ENCODE data around the gene GSTM3.
"Not testable (repeated sequence)": the region's sequence is repeated elsewhere in the genome, so short reads cannot be mapped to it uniquely, and the experiment has no call there.

GSTM3 gene

DNA sequence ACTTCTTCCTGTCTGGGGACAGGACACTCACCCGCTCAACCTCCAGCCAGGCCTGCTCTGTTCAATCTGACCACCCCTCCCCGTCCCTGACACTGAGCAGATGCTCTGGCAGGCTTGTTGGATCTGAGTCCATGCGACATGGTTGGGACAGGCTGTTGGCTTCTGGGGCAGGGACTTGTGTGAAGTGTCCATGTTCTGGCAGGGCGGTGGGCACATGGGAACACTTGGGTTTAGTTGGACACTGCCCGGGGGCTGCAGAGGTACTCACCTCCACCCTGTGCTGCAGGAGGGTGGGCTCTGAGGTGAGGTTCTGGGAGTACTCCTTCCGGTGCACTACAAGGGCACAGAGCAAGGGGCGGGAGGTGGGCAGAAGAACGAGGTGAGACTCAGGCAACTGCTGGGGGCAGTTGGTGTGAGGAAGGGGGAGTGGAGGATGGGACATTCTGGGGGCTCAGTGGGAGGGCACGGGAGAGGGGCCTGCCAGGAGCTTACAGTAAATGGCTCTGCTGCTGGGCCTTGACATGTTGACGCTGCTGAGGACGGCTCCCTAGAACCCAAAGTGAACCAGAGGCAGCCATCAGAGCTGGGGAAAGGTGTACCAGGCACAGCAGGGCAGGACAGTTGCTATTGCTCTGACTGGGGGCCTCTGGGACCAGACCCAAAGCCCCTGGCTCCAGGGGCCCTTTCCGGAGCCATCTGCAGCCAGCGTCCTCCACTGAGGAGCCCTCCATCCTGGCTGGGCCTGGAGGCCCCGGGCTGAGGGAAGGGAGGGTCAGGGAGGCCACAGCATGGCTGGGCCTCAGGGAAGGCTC, 20.6 kb upstream of the GSTM3 start:
- no peak for DNase-seq

- no peak for DNase-seq
Measured at GRCh38 chr1:109760581-109761226, 19.9 kb upstream of the GSTM3 start.

GRCh38 chr1:109759513-109760334, 18.9 kb upstream of the GSTM3 start:
- DNase-seq, result no peak

- DNase-seq, result no peak
Measured at GRCh38 chr1:109757936-109758786, 17.3 kb upstream of the GSTM3 start.

GRCh38 chr1:109756848-109757521, 16.1 kb upstream of the GSTM3 start:
- DNase-seq, result no peak

DNA sequence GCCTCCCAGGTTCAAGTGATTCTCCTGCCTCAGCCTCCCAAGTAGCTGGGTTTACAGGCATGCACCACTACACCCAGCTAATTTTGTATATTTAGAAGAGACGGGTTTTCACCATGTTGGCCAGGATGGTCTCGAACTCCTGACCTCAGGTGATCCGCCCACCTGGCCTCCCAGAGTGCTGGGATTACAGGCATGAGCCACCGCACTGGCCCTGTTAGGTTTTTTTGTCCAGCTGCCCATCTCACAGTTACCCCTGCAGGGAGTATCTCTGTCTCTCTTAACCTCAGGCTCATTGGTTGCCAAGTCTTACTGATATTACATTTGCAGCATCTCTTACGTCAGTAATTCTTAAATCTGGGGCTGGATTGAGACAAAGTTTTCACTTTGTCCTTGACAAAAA, 15.5 kb upstream of the GSTM3 start:
- not testable (repeated sequence) for DNase-seq

- no peak for DNase-seq
Measured at GRCh38 chr1:109754738-109755137, 13.9 kb upstream of the GSTM3 start.

- DNase-seq, result no peak
Measured at GRCh38 chr1:109751531-109752260, 10.9 kb upstream of the GSTM3 start.

DNA sequence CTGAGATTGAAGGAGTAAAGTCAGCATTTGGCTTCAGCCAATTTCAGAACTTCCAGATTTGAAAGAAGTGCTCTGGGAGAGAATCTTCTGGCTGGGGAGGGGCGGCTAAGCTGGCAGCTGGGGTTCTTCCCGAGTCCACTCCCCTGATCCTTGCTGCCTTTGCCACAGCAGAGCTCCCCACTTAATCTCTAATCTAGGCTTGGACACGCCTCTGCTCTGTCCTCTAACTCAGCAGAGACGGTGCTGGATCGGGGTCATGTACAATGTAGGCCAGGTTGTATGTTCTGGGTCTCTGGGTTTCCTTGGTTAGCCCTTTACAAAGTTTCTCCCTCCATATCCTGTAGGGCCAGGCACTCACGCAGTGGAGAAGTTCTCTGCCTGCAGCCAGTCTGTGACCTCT, 10.1 kb upstream of the GSTM3 start:
- DNase-seq, result no peak

DNA sequence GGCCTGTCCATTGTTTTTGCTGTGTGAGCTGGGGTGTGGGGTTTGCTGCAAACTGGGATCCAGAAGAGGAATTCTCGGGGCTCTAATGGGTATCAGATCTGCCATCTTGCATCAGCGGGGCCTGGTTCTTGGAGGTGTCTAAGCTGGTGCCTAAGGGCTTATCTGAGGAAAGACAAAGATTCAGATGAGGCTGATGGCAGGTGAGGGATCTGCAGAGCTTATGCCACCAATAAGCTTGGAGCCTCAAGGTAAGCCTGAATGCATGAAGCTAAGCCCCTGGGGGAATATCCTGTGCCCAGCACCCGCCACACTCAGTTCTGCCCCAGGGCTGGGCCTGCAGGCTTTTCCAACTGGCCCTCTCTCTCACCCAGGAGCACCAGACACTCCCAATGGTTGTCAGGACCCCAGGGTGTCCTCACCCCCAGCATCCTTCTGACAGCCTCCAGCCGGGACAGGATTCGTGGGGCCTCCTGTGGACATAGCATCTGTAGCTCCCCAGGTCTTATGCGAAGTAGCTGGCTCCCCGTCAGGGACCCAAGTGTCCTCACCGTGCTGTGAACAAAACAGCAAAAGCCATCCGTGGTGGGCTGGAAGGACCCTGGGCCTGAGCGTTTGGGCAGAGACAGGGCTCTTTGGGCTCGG, 9.5 kb upstream of the GSTM3 start:
- DNase-seq, result no peak

- no peak for DNase-seq
Measured at GRCh38 chr1:109749221-109749620, 8.4 kb upstream of the GSTM3 start.

DNA sequence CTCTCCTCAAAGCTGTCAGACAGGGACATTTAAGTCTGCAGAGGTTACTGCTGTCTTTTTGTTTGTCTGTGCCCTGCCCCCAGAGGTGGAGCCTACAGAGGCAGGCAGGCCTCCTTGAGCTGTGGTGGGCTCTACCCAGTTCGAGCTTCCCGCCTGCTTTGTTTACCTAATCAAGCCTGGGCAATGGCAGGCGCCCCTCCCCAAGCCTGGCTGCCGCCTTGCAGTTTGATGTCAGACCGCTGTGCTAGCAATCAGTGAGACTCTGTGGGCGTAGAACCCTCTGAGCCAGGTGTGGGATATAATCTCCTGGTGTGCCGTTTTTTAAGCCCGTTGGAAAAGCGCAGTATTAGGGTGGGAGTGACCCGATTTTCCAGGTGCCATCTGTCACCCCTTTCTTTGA, 7.5 kb upstream of the GSTM3 start:
- not testable (repeated sequence) for DNase-seq

GRCh38 chr1:109739738-109740614, 862 bp downstream of the GSTM3 start:
- DNase-seq, result peak; percentile 85

DNA sequence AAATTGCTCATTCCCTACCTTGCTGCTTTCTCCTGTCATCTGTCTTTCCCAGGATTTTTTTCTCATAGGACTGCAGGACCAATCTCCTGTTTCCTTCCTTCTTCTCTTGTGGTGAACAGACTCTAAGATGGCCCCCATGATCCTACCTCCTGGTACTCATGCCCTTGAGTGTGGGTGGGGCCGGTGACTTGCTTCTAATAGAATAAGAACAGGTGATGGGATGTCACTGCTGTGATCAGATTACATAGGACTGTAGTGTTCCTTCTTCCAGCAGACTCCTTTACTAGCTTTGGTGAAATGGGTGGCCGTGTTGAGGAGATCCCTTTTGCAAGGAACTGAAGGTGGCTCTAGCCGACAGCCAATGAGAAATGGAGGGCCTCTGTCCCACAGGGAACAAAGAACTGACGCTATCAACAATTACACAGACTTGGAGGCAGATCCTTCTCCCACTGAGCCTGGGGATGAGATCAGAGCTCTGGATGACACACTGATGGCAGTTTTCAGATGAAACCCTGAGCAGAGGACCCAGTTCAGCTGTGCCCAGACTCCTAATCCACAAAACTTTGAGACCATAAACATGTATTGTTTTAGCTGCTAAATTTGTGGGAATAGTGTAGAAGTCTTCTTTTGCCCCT, 7.5 kb downstream of the GSTM3 start:
- no peak for DNase-seq

DNA sequence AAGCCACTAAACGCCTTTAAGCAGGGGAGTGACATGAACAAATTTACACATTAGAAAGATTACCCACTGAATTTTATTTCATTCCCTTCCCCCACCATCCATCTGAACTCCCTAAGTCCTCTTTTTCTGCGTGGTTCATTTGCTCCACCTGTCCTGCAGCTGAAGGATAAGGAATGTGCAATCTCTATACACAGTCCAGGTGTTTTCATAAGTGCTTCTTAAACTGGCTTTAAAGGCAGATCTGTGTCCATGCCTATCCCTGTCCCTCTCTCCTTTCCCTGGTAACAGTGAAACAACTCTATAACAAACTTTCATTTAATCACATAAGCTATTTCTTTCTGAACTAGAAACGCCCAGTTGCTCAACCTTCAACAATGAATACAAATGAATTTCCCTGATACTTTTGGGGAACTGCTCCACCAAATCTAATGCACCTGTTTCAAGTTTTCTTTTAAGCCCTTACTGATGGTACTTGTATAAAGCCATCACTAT, 8.4 kb downstream of the GSTM3 start:
- no peak for DNase-seq

- no peak for DNase-seq
Measured at GRCh38 chr1:109730666-109731065, 10.2 kb downstream of the GSTM3 start.

DNA sequence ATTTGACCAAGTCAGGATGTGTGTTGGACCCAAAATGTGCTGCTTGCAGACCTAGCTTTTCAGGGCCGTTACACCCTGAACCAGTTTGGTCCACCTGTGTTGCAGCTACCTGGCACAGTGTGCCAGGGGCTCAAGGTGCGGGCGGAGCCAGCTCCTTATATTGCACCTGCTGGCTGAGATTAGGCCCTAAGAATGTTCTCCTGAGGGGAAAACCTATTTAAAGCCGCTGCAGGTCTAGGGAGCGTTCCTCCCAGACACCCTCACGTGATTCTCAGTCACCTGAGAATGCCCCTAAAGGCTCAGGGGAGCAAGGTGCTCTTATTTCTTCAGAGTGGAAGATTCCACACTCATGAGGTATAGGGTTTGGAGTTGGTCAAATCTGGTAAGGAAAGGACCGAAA, 12.0 kb downstream of the GSTM3 start:
- DNase-seq, result no peak

DNA sequence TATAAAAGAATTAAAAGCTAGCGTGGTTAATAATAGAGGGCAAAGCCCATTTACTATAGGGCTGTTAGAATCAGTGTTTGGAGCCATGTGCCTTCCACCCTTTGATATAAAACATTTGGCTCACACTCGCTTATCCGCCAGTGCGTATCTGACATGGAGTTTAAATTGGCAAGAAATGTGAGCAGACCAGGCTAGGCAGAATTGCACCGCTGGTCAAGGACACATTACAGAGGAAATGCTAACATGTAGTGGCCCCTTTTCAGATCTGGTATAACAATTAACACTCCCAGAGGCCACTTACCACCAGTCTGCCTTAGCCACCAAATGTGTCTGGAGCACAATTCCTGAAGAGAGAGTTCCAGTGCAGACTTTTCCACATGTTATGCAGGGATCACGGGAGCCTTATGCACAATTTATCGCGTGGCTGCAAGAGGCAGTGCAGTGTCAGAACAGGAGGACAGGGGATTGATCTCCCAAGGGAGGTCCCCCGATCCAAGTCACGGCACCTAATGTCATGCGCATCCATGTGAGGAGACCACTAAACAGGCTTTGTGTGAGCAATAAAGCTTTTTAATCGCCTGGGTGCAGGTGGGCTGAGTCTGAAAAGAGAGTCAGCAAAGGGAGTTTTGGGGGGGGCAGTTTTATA, 14.0 kb downstream of the GSTM3 start:
- no peak for DNase-seq

GRCh38 chr1:109726007-109726406, 14.8 kb downstream of the GSTM3 start:
- DNase-seq, result no peak

All from activated CD4-positive, alpha-beta T cell treated with anti-CD3 and anti-CD28 coated beads for 48 hours (primary cell).